ENCODE measurements around the gene ZMYND11.

- no peak for TF ChIP-seq CTCF (optimal IDR thresholded peaks at IDR 0.05 in 1 of 3, IDR thresholded peaks at IDR 0.05 in 1 of 3, conservative IDR thresholded peaks at IDR 0.05 in 1 of 3; ENCODE audit: extremely low read depth in 1 of 3, insufficient read depth in 2 of 3, low read length in 3 of 3)
- TF ChIP-seq EZH2 (IDR thresholded peaks at IDR 0.05; ENCODE audit: low read length): no peak
Measured at GRCh38 chr10:271201-271600, 135.9 kb downstream of the ZMYND11 start.

Data from keratinocyte (primary cell).